K562 (cell line): Measurements from ENCODE around the gene HLF. TPM values are rescaled to one million over a fixed set of nuclear protein-coding genes. Genes with fewer than 3 reads are reported as not detected.

Experiments used
- ATAC-seq: fragments of 200-7000 bp; cut with Tn5 transposase; 3 replicates; pipeline ENCODE4 v1.9.1; 2020; ENCODE audit warnings: moderate library complexity
- BruUV-seq: library from RNA; stranded (reverse); fragments of 400-500 nt; replicated peaks from 2 replicates; lab custom pipeline; 2021; lab: Mats Ljungman, UMichigan
- CTCF ChIA-PET: fragments of 300-600 bp; formaldehyde crosslinking; extraction: SDS; loops from one replicate; lab custom pipeline; 2021; ENCODE audit warnings: low intra/inter-chr PET ratio; lab: Yijun Ruan, JAX
- POLR2A ChIA-PET: fragments of 300-600, 350-650 bp; sonication (Branson Sonifier 250); formaldehyde crosslinking; extraction: SDS; loops from one replicate; lab custom pipeline; 2021; ENCODE audit warnings: antibody characterized with exemption, inconsistent platforms; lab: Yijun Ruan, JAX
- DNase-seq, 4 experiments: peaks; one replicate each; pipeline versions ENCODE4 v3.0.0 to v3.0.0-alpha.2; 2011 to 2018; ENCODE audit warnings: low spot score in 3 of 4, mixed read lengths in 3 of 4; ENCODE audit errors: extremely low read depth in 1 of 4
- FAIRE-seq: peaks from 2 replicates; lab custom pipeline; 2011; peaks lifted over from hg19 to GRCh38; lab: Jason Lieb, UNC
- H2AFZ ChIP-seq: 2 replicates; pipeline ENCODE4 v1.6.0; 2011; ENCODE audit warnings: low read depth, low read length, control low read depth, inconsistent platforms
- H3K27ac ChIP-seq: fragments of 200-600 bp; 3 replicates; pipeline ENCODE4 v1.8.0; 2011; ENCODE audit warnings: low read depth, mild to moderate bottlenecking, control low read depth, inconsistent platforms, low read length, moderate library complexity, mixed read lengths; ENCODE audit errors: extremely low read depth
- H3K27me3 ChIP-seq, 2 experiments: fragments of 300-600 bp in 1 of 2; 2 replicates in 1 of 2; 3 replicates in 1 of 2; pipeline versions ENCODE4 v1.6.0 to v1.8.0; 2011; ENCODE audit warnings: inconsistent platforms in 2 of 2, low read length in 2 of 2, mild to moderate bottlenecking in 1 of 2, mixed read lengths in 1 of 2, moderate library complexity in 1 of 2; ENCODE audit not compliant: control insufficient read depth in 2 of 2, insufficient read depth in 2 of 2
- H3K36me3 ChIP-seq: fragments of 300-600 bp; 3 replicates; pipeline ENCODE4 v1.8.0; 2011; ENCODE audit warnings: mild to moderate bottlenecking, low read length, inconsistent platforms; ENCODE audit not compliant: control insufficient read depth, insufficient read depth
- H3K4me1 ChIP-seq, 2 experiments: fragments of 200-600 bp in 1 of 2; replicated peaks in 1 of 2; 2 replicates in 1 of 2; 3 replicates in 1 of 2; pipeline versions ENCODE4 v1.5.1 to v1.8.0; 2011; ENCODE audit warnings: inconsistent platforms in 2 of 2, low read length in 2 of 2, mild to moderate bottlenecking in 1 of 2, mixed read lengths in 1 of 2, moderate library complexity in 1 of 2; ENCODE audit not compliant: control insufficient read depth in 2 of 2, insufficient read depth in 2 of 2
- H3K4me2 ChIP-seq: 2 replicates; pipeline ENCODE4 v1.6.1; 2011; ENCODE audit warnings: low read length, control low read depth, inconsistent platforms, mixed read lengths; ENCODE audit not compliant: insufficient read depth
- H3K4me3 ChIP-seq: fragments of 200-600 bp; sonication (generic), shearing (Covaris generic); 2 replicates; pipeline ENCODE4 v1.5.1; 2016; ENCODE audit warnings: control low read depth, inconsistent platforms
- H3K79me2 ChIP-seq: fragments of 200-600 bp; 3 replicates; pipeline ENCODE4 v1.8.0; 2011; ENCODE audit warnings: low read length, inconsistent platforms; ENCODE audit not compliant: control insufficient read depth, insufficient read depth
- H3K9ac ChIP-seq, 2 experiments: 2 replicates each; pipeline versions ENCODE4 v1.6.0 to v1.6.1; 2011; ENCODE audit warnings: low read depth in 2 of 2, low read length in 2 of 2, control low read depth in 1 of 2, inconsistent platforms in 1 of 2, mild to moderate bottlenecking in 1 of 2, mixed read lengths in 1 of 2; ENCODE audit not compliant: insufficient read depth in 1 of 2
- H3K9me1 ChIP-seq: one replicate; pipeline ENCODE4 v1.6.0; 2011; ENCODE audit warnings: inconsistent platforms, mild to moderate bottlenecking, low read length, moderate library complexity; ENCODE audit not compliant: control insufficient read depth, insufficient read depth
- H3K9me3 ChIP-seq: replicated peaks from 2 replicates; pipeline ENCODE4 v1.5.1; 2011; ENCODE audit warnings: low read depth, low read length, inconsistent platforms; ENCODE audit not compliant: control insufficient read depth, insufficient read depth
- H4K20me1 ChIP-seq: replicated peaks from 2 replicates; pipeline ENCODE4 v1.6.1; 2011; ENCODE audit warnings: low read length, inconsistent platforms, mixed read lengths; ENCODE audit not compliant: control insufficient read depth, insufficient read depth
- BCL6 ChIP-seq: fragments of 250-450 bp; sonication (Bioruptor Pico); IDR thresholded peaks from 2 replicates; pipeline ENCODE4 v1.4.0; 2020
- CHCHD3 ChIP-seq: fragments of 250-450 bp; sonication (Bioruptor Pico); IDR thresholded peaks from 2 replicates; pipeline ENCODE4 v2.1.2; 2022; ENCODE audit warnings: mild to moderate bottlenecking
- ETV1 ChIP-seq: fragments of 450-650 bp; conservative IDR thresholded peaks from 2 replicates; pipeline ENCODE4 v1.6.1; 2016; ENCODE audit warnings: missing genetic modification characterization, control low read depth, low read depth, missing compliant biosample characterization
- GTF2E2 ChIP-seq: fragments of 200-800 bp; sonication (Bioruptor generic); IDR thresholded peaks from 2 replicates; pipeline ENCODE4 v1.6.1; 2016; ENCODE audit warnings: missing genetic modification characterization, missing compliant biosample characterization
- JUNB ChIP-seq: fragments of 450-650 bp; formaldehyde crosslinking; conservative IDR thresholded peaks from 2 replicates; pipeline ENCODE4 v1.4.0; 2020; ENCODE audit warnings: mild to moderate bottlenecking
- MCM5 ChIP-seq: fragments of 450-650 bp; IDR thresholded peaks from 2 replicates; pipeline ENCODE4 v1.6.1; 2016; ENCODE audit warnings: low read depth
- NCOA1 ChIP-seq: fragments of 450-650 bp; IDR thresholded peaks from 2 replicates; pipeline ENCODE4 v1.6.1; 2016; ENCODE audit warnings: low read depth
- NRF1 ChIP-seq, 2 experiments: fragments of 450-650 bp; IDR thresholded peaks in 1 of 2; conservative IDR thresholded peaks in 1 of 2; 2 replicates each; pipeline ENCODE4 v1.6.1; 2014; ENCODE audit warnings: mild to moderate bottlenecking in 2 of 2
- SIRT6 ChIP-seq: IDR thresholded peaks from one replicate; pipeline ENCODE4 v1.6.1; 2012; ENCODE audit warnings: low read depth, mild to moderate bottlenecking, control low read depth, inconsistent platforms, low read length, moderate library complexity
- SRSF3 ChIP-seq: fragments of 200-400 bp; formaldehyde crosslinking; IDR thresholded peaks from 2 replicates; pipeline ENCODE4 v1.6.1; 2016; ENCODE audit warnings: mild to moderate bottlenecking, low read length, moderate library complexity; ENCODE audit not compliant: insufficient read depth
- U2AF1 ChIP-seq: fragments of 200-400 bp; formaldehyde crosslinking; optimal IDR thresholded peaks from 2 replicates; pipeline ENCODE3; 2017; ENCODE audit warnings: mild to moderate bottlenecking, low read depth, low read length, moderate library complexity
- USF1 ChIP-seq: sonication (generic); formaldehyde crosslinking; IDR thresholded peaks from 2 replicates; pipeline ENCODE4 v1.9.0; 2022; ENCODE audit warnings: mild to moderate bottlenecking, missing genetic modification reagents
- ZBTB17 ChIP-seq: fragments of 450-650 bp; formaldehyde crosslinking; IDR thresholded peaks from 2 replicates; pipeline ENCODE4 v1.4.0; 2020; ENCODE audit warnings: mild to moderate bottlenecking
- ZNF133 ChIP-seq: fragments of 250-450 bp; sonication (Bioruptor Pico); IDR thresholded peaks from 2 replicates; pipeline ENCODE4 v1.4.0; 2020; ENCODE audit warnings: mild to moderate bottlenecking
- ZNF609 ChIP-seq: sonication (generic); formaldehyde crosslinking; IDR thresholded peaks from 2 replicates; pipeline ENCODE4 v1.8.1; 2023; ENCODE audit warnings: missing genetic modification reagents, mild to moderate bottlenecking, borderline replicate concordance
- ZNF75A ChIP-seq: fragments of 450-650 bp; formaldehyde crosslinking; IDR thresholded peaks from 2 replicates; pipeline ENCODE4 v1.4.0; 2020; ENCODE audit warnings: mild to moderate bottlenecking
- WGBS: fragments of 100-300 bp; shearing (Covaris generic); methylation state at CpG from one replicate; pipeline ENCODE4 v1.1.6; 2016; ENCODE audit warnings: low coverage, mixed read lengths; ENCODE audit not compliant: insufficient coverage; ENCODE audit errors: missing lambda C conversion rate; 5-methylcytosine and 5-hydroxymethylcytosine counted together
- in situ Hi-C: fragments of 300-500 bp; cut with MboI; formaldehyde crosslinking; loops from 4 replicates; pipeline ENCODE4 v1.15.0; 2018; ENCODE audit warnings: inconsistent platforms, mixed read lengths
- intact Hi-C: fragments of 100-400 bp; cut with micrococcal nuclease; formaldehyde crosslinking; loops from 2 replicates; pipeline ENCODE4 v1.14.2; 2022
- polyA plus RNA-seq, 8 experiments: library from polyadenylated mRNA; depleted of rRNA in 4 of 8; stranded (reverse) in 5 of 8; unstranded in 3 of 8; fragments of >200 nt; fragmentation: Nextera tagmentation in 2 of 8; fragmentation: Illumina TruSeq in 1 of 8; extraction: Ambion mirVana in 2 of 8; extraction: Trizol in 1 of 8; gene quantifications; 2 replicates each; pipeline versions ENCODE4 v1.2.1 to v1.2.3, GENCODE V29; 2011 to 2014; ENCODE audit warnings: inconsistent platforms in 1 of 8, missing spikeins in 1 of 8
- total RNA-seq, 7 experiments: library from RNA; depleted of rRNA in 6 of 7; stranded (reverse); fragments of >200 nt in 6 of 7; fragmentation: Illumina TruSeq in 2 of 7; extraction: Trizol in 2 of 7; gene quantifications; 2 replicates each; pipeline versions ENCODE4 v1.2.1 to v1.2.3, GENCODE V29; 2011 to 2021; ENCODE audit warnings: low replicate concordance in 1 of 7

HLF gene
- total and polyA plus RNA-seq, 9 of the 15 experiments (the other 6 are each of a cell fraction or from before 2014, with no cell fraction given), result 0.03 to 0.24 (median 0.09) TPM

GRCh38 chr17:55284944-55285339 is 20.2 kb downstream of the HLF start:
- CTCF ChIA-PET, result no interaction called here
- Histone ChIP-seq H3K4me3 (no peak overlapping the region), H3K9ac (no peak overlapping the region), H3K4me2 (no peak overlapping the region), H4K20me1 (no peaks in the 10 kb centered on the region), H3K27me3 (peaks cover 0 to 4% of the 10 kb centered on the region in 2 experiments; a peak in 3 of 5 replicates), H3K4me1 (no peaks in the 10 kb centered on the region), H3K36me3 (no peaks in the 10 kb centered on the region), H3K9me1 (no peaks in the 10 kb centered on the region), H2AFZ (no peak overlapping the region), H3K9me3 (no peaks in the 10 kb centered on the region), H3K27ac (no peak overlapping the region), H3K79me2 (no peaks in the 10 kb centered on the region)
- in situ Hi-C loops (no loop called here), intact Hi-C loops (no loop called here)
- no peak for DNase-seq
- no peak for FAIRE-seq
- TF ChIP-seq ZBTB17 (CRISPR knock-in tag) (no peak), BCL6 (CRISPR knock-in tag) (no peak), U2AF1 (no peak), ZNF609 (CRISPR knock-in tag) (no peak), GTF2E2 (tag) (no peak), ETV1 (tag) (no peak), SIRT6 (no peak), CHCHD3 (CRISPR knock-in tag) (no peak), JUNB (CRISPR knock-in tag) (no peak), SRSF3 (no peak), USF1 (no peak), ZNF133 (CRISPR knock-in tag) (no peak), NRF1 (conservative IDR thresholded peaks at IDR 0.05 in 1 of 2, IDR thresholded peaks at IDR 0.05 in 1 of 2) (no peak), MCM5 (no peak), NCOA1 (no peak), ZNF75A (CRISPR knock-in tag) (no peak)
- WGBS, result 8% methylated on average over 2 of the region's 2 CpGs
- no TSS peak for BruUV-seq
- no peak for ATAC-seq
- POLR2A ChIA-PET, result interaction anchor here (1.0 to 1.6 kb wide), 2 partner anchors 9 to 292 kb away, joined by 4 read pairs; no protein-coding TSS in a partner anchor
